ENCODE results near the gene TLK1. TPM values are rescaled to one million over a fixed set of nuclear protein-coding genes. Genes with fewer than 3 reads are reported as not detected.
A peak's percentile ranks its signal among the peaks of the same experiment; 100 is the strongest.

Gene TLK1
- total and polyA plus RNA-seq, 9 of the 15 experiments (the other 6 are each of a cell fraction or from before 2014, with no cell fraction given), result 20.2 to 101 (median 40.5) TPM

DNA sequence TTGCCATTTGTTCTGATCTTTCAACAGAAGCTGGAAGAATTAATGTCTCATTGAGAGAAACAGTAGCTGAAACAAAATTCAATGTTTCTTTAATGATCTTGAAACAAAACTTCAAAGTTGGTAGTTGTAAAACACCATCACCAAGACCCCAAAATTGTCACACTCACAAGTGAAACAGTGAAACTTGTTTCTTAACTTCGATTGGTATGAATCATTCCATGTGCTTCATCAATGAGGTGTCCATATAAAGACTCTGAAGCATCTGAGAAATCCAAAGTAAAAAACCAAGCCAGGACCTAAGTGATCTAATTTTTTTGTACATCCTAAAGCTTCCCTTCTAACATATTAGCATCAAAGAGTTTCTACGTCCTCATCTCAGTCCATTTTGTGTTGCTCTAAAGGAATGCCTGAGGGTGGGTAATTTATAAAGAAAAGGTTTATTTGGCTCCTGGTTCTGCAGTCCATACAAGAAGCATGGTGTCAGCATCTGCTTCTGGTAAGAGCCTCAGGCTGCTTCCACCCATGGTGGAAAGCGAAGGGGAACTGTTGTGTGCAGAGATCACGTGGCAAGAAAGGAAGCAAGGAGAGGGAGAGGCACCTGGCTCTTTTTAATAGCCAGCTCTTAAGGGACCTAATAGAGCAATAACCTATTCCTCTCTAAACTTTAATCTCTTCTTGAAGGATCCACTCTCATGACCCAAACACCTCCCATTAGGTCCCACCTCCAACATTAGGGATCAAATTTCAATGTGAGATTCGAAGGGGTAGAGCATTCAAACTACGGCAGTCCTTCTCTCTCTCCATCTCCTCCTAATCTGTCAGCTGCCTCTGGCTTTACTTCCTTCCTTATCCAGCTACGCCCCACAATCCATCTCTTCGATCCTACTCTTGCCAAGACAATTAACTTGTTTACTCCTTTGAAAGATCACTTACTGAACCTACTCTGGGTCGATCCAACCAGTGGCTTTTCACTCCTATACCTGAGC, 20.7 kb upstream of the TLK1 start (continued):
- TF ChIP-seq RAD51 (IDR thresholded peaks at IDR 0.05; ENCODE audit: borderline replicate concordance, low read depth) (peak; percentile 78), ETV1 (tag; conservative IDR thresholded peaks at IDR 0.05; ENCODE audit: low read depth) (peak; percentile 61), DIDO1 (tag; IDR thresholded peaks at IDR 0.05; ENCODE audit: low read depth) (0 out of 2 replicates have a peak, but pooled peaks have one; percentile 22), ZNF766 (CRISPR knock-in tag; conservative IDR thresholded peaks at IDR 0.05) (peak; percentile 79), ELF4 (CRISPR knock-in tag; IDR thresholded peaks at IDR 0.05) (0 out of 2 replicates have a peak, but pooled peaks have one; percentile 17), ILK (tag; IDR thresholded peaks at IDR 0.05; ENCODE audit: borderline replicate concordance, low read depth) (no peak), L3MBTL2 (IDR thresholded peaks at IDR 0.05) (peak; percentile 57; the same call in 1 of the 2 replicates), MCM2 (IDR thresholded peaks at IDR 0.05; ENCODE audit: low read depth) (no peak)
- TF ChIP-seq, protein P1, sequence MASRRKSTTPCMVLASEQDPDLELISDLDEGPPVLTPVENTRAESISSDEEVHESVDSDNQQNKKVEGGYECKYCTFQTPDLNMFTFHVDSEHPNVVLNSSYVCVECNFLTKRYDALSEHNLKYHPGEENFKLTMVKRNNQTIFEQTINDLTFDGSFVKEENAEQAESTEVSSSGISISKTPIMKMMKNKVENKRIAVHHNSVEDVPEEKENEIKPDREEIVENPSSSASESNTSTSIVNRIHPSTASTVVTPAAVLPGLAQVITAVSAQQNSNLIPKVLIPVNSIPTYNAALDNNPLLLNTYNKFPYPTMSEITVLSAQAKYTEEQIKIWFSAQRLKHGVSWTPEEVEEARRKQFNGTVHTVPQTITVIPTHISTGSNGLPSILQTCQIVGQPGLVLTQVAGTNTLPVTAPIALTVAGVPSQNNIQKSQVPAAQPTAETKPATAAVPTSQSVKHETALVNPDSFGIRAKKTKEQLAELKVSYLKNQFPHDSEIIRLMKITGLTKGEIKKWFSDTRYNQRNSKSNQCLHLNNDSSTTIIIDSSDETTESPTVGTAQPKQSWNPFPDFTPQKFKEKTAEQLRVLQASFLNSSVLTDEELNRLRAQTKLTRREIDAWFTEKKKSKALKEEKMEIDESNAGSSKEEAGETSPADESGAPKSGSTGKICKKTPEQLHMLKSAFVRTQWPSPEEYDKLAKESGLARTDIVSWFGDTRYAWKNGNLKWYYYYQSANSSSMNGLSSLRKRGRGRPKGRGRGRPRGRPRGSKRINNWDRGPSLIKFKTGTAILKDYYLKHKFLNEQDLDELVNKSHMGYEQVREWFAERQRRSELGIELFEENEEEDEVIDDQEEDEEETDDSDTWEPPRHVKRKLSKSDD (conservative IDR thresholded peaks at IDR 0.05; ENCODE audit: low read length), result no peak
- TF ChIP-seq, protein P2, sequence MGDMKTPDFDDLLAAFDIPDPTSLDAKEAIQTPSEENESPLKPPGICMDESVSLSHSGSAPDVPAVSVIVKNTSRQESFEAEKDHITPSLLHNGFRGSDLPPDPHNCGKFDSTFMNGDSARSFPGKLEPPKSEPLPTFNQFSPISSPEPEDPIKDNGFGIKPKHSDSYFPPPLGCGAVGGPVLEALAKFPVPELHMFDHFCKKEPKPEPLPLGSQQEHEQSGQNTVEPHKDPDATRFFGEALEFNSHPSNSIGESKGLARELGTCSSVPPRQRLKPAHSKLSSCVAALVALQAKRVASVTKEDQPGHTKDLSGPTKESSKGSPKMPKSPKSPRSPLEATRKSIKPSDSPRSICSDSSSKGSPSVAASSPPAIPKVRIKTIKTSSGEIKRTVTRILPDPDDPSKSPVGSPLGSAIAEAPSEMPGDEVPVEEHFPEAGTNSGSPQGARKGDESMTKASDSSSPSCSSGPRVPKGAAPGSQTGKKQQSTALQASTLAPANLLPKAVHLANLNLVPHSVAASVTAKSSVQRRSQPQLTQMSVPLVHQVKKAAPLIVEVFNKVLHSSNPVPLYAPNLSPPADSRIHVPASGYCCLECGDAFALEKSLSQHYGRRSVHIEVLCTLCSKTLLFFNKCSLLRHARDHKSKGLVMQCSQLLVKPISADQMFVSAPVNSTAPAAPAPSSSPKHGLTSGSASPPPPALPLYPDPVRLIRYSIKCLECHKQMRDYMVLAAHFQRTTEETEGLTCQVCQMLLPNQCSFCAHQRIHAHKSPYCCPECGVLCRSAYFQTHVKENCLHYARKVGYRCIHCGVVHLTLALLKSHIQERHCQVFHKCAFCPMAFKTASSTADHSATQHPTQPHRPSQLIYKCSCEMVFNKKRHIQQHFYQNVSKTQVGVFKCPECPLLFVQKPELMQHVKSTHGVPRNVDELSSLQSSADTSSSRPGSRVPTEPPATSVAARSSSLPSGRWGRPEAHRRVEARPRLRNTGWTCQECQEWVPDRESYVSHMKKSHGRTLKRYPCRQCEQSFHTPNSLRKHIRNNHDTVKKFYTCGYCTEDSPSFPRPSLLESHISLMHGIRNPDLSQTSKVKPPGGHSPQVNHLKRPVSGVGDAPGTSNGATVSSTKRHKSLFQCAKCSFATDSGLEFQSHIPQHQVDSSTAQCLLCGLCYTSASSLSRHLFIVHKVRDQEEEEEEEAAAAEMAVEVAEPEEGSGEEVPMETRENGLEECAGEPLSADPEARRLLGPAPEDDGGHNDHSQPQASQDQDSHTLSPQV (IDR thresholded peaks at IDR 0.05), result peak; percentile 48; the same call in 1 of the 2 replicates
- TF ChIP-seq, protein P3, sequence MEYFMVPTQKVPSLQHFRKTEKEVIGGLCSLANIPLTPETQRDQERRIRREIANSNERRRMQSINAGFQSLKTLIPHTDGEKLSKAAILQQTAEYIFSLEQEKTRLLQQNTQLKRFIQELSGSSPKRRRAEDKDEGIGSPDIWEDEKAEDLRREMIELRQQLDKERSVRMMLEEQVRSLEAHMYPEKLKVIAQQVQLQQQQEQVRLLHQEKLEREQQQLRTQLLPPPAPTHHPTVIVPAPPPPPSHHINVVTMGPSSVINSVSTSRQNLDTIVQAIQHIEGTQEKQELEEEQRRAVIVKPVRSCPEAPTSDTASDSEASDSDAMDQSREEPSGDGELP (CRISPR knock-in tag; IDR thresholded peaks at IDR 0.05; ENCODE audit: borderline replicate concordance), result 0 out of 2 replicates have a peak, but pooled peaks have one; percentile 28
- TF ChIP-seq, protein P4, sequence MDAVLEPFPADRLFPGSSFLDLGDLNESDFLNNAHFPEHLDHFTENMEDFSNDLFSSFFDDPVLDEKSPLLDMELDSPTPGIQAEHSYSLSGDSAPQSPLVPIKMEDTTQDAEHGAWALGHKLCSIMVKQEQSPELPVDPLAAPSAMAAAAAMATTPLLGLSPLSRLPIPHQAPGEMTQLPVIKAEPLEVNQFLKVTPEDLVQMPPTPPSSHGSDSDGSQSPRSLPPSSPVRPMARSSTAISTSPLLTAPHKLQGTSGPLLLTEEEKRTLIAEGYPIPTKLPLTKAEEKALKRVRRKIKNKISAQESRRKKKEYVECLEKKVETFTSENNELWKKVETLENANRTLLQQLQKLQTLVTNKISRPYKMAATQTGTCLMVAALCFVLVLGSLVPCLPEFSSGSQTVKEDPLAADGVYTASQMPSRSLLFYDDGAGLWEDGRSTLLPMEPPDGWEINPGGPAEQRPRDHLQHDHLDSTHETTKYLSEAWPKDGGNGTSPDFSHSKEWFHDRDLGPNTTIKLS (IDR thresholded peaks at IDR 0.05; ENCODE audit: borderline replicate concordance, low read depth), result 0 out of 2 replicates have a peak, but pooled peaks have one; percentile 20
- TF ChIP-seq, protein P5, sequence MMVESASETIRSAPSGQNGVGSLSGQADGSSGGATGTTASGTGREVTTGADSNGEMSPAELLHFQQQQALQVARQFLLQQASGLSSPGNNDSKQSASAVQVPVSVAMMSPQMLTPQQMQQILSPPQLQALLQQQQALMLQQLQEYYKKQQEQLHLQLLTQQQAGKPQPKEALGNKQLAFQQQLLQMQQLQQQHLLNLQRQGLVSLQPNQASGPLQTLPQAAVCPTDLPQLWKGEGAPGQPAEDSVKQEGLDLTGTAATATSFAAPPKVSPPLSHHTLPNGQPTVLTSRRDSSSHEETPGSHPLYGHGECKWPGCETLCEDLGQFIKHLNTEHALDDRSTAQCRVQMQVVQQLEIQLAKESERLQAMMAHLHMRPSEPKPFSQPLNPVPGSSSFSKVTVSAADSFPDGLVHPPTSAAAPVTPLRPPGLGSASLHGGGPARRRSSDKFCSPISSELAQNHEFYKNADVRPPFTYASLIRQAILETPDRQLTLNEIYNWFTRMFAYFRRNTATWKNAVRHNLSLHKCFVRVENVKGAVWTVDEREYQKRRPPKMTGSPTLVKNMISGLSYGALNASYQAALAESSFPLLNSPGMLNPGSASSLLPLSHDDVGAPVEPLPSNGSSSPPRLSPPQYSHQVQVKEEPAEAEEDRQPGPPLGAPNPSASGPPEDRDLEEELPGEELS (CRISPR knock-in tag; IDR thresholded peaks at IDR 0.05; ENCODE audit: borderline replicate concordance), result no peak

Data from K562 (cell line).